ENCODE measurements around the gene SHROOM3. TPM values are rescaled to one million over a fixed set of nuclear protein-coding genes. Genes with fewer than 3 reads are reported as not detected.
"Not testable (repeated sequence)": the region's sequence is repeated elsewhere in the genome, so short reads cannot be mapped to it uniquely, and the experiment has no call there.

Gene SHROOM3
- total RNA-seq, 2 donors from 2014 or later = not detected

- H3K9me3 Mint-ChIP-seq = no peaks in the 10 kb centered on the region
- peaks cover 4% of the 10 kb centered on the region for H3K4me1 Mint-ChIP-seq
- no peaks in the 10 kb centered on the region for H3K36me3 Mint-ChIP-seq (ENCODE audit: low read depth)
- H3K27ac Mint-ChIP-seq = no peak overlapping the region
- H3K27me3 Mint-ChIP-seq = peaks cover 12% of the 10 kb centered on the region
- H3K4me3 Mint-ChIP-seq = no peak overlapping the region
- ATAC-seq (replicated peaks) = no peak
Observed at GRCh38 chr4:76718831-76719230, 283.8 kb downstream of the SHROOM3 start.

- Mint-ChIP-seq H3K27ac (no peak overlapping the region), H3K36me3 (ENCODE audit: low read depth) (no peaks in the 10 kb centered on the region), H3K4me1 (peaks cover 4% of the 10 kb centered on the region), H3K27me3 (peaks cover 12% of the 10 kb centered on the region), H3K9me3 (no peaks in the 10 kb centered on the region), H3K4me3 (no peak overlapping the region)
- ATAC-seq (replicated peaks) = no peak
Observed at GRCh38 chr4:76720121-76720520, 285.1 kb downstream of the SHROOM3 start.

- not testable (repeated sequence) for ATAC-seq (replicated peaks); H3K36me3 Mint-ChIP-seq (ENCODE audit: low read depth); H3K4me1 Mint-ChIP-seq; H3K27ac Mint-ChIP-seq; H3K9me3 Mint-ChIP-seq; H3K4me3 Mint-ChIP-seq
- H3K27me3 Mint-ChIP-seq = peaks cover 18% of the 10 kb centered on the region
Observed at GRCh38 chr4:76722146-76722545, 287.1 kb downstream of the SHROOM3 start.

- H3K27me3 Mint-ChIP-seq = peaks cover 15% of the 10 kb centered on the region
- H3K27ac Mint-ChIP-seq = no peak overlapping the region
- no peaks in the 10 kb centered on the region for H3K4me1 Mint-ChIP-seq
- no peak overlapping the region for H3K4me3 Mint-ChIP-seq
- no peaks in the 10 kb centered on the region for H3K9me3 Mint-ChIP-seq
- ATAC-seq (replicated peaks) = no peak
- no peaks in the 10 kb centered on the region for H3K36me3 Mint-ChIP-seq (ENCODE audit: low read depth)
Observed at GRCh38 chr4:76722838-76723237, 287.8 kb downstream of the SHROOM3 start.

- ATAC-seq (replicated peaks) = no peak
- Mint-ChIP-seq H3K4me1 (no peaks in the 10 kb centered on the region), H3K36me3 (ENCODE audit: low read depth) (no peaks in the 10 kb centered on the region), H3K9me3 (no peaks in the 10 kb centered on the region), H3K27me3 (peaks cover 15% of the 10 kb centered on the region), H3K27ac (no peak overlapping the region), H3K4me3 (no peak overlapping the region)
Observed at GRCh38 chr4:76723373-76723772, 288.3 kb downstream of the SHROOM3 start.

- no peaks in the 10 kb centered on the region for H3K4me1 Mint-ChIP-seq
- H3K4me3 Mint-ChIP-seq = no peak overlapping the region
- no peaks in the 10 kb centered on the region for H3K9me3 Mint-ChIP-seq
- ATAC-seq (replicated peaks) = no peak
- peaks cover 15% of the 10 kb centered on the region for H3K27me3 Mint-ChIP-seq
- no peaks in the 10 kb centered on the region for H3K36me3 Mint-ChIP-seq (ENCODE audit: low read depth)
- H3K27ac Mint-ChIP-seq = no peak overlapping the region
Observed at GRCh38 chr4:76723924-76724323, 288.9 kb downstream of the SHROOM3 start.

GRCh38 chr4:76725039-76725438 lies 290.0 kb downstream of the SHROOM3 start:
- ATAC-seq (replicated peaks) = no peak
- no peak overlapping the region for H3K4me3 Mint-ChIP-seq
- H3K9me3 Mint-ChIP-seq = no peaks in the 10 kb centered on the region
- no peaks in the 10 kb centered on the region for H3K4me1 Mint-ChIP-seq
- no peaks in the 10 kb centered on the region for H3K36me3 Mint-ChIP-seq (ENCODE audit: low read depth)
- no peak overlapping the region for H3K27ac Mint-ChIP-seq
- peaks cover 12% of the 10 kb centered on the region for H3K27me3 Mint-ChIP-seq

- no peaks in the 10 kb centered on the region for H3K4me1 Mint-ChIP-seq
- H3K27me3 Mint-ChIP-seq = peaks cover 12% of the 10 kb centered on the region
- no peaks in the 10 kb centered on the region for H3K9me3 Mint-ChIP-seq
- H3K27ac Mint-ChIP-seq = no peak overlapping the region
- ATAC-seq (replicated peaks) = no peak
- no peaks in the 10 kb centered on the region for H3K36me3 Mint-ChIP-seq (ENCODE audit: low read depth)
- H3K4me3 Mint-ChIP-seq = no peak overlapping the region
Observed at GRCh38 chr4:76726176-76726575, 291.1 kb downstream of the SHROOM3 start.

- no peaks in the 10 kb centered on the region for H3K4me1 Mint-ChIP-seq
- no peak overlapping the region for H3K27ac Mint-ChIP-seq
- H3K4me3 Mint-ChIP-seq = no peak overlapping the region
Observed at GRCh38 chr4:76726631-76727030, 291.6 kb downstream of the SHROOM3 start.

GRCh38 chr4:76727934-76728333 lies 292.9 kb downstream of the SHROOM3 start:
- not testable (repeated sequence) for H3K27me3 Mint-ChIP-seq; H3K4me1 Mint-ChIP-seq; H3K4me3 Mint-ChIP-seq; H3K9me3 Mint-ChIP-seq; H3K27ac Mint-ChIP-seq; H3K36me3 Mint-ChIP-seq (ENCODE audit: low read depth); ATAC-seq (replicated peaks)

More at GRCh38 chr4:76726631-76727030, 291.6 kb downstream of the SHROOM3 start:
- no peaks in the 10 kb centered on the region for H3K9me3 Mint-ChIP-seq
- ATAC-seq (replicated peaks) = no peak
- H3K36me3 Mint-ChIP-seq (ENCODE audit: low read depth) = no peaks in the 10 kb centered on the region
- peaks cover 9% of the 10 kb centered on the region for H3K27me3 Mint-ChIP-seq

- Mint-ChIP-seq H3K36me3 (ENCODE audit: low read depth) (no peaks in the 10 kb centered on the region), H3K4me1 (no peaks in the 10 kb centered on the region), H3K27ac (no peak overlapping the region), H3K9me3 (no peaks in the 10 kb centered on the region), H3K4me3 (no peak overlapping the region), H3K27me3 (peaks cover 8% of the 10 kb centered on the region)
- ATAC-seq (replicated peaks) = no peak
Observed at GRCh38 chr4:76729460-76729859, 294.4 kb downstream of the SHROOM3 start.

- no peak overlapping the region for H3K4me3 Mint-ChIP-seq
- no peaks in the 10 kb centered on the region for H3K36me3 Mint-ChIP-seq (ENCODE audit: low read depth)
- ATAC-seq (replicated peaks) = no peak
- H3K27ac Mint-ChIP-seq = no peak overlapping the region
- no peaks in the 10 kb centered on the region for H3K9me3 Mint-ChIP-seq
- H3K27me3 Mint-ChIP-seq = peaks cover 12% of the 10 kb centered on the region
- no peaks in the 10 kb centered on the region for H3K4me1 Mint-ChIP-seq
Observed at GRCh38 chr4:76729980-76730379, 295.0 kb downstream of the SHROOM3 start.

- Mint-ChIP-seq H3K9me3 (no peaks in the 10 kb centered on the region), H3K36me3 (ENCODE audit: low read depth) (no peaks in the 10 kb centered on the region), H3K4me3 (no peak overlapping the region), H3K27ac (no peak overlapping the region), H3K27me3 (peaks cover 5% of the 10 kb centered on the region), H3K4me1 (no peaks in the 10 kb centered on the region)
- ATAC-seq (replicated peaks) = no peak
Observed at GRCh38 chr4:76732246-76732645, 297.2 kb downstream of the SHROOM3 start.

- Mint-ChIP-seq H3K27ac (no peak overlapping the region), H3K36me3 (ENCODE audit: low read depth) (no peaks in the 10 kb centered on the region), H3K4me1 (no peaks in the 10 kb centered on the region), H3K4me3 (no peak overlapping the region), H3K9me3 (no peaks in the 10 kb centered on the region), H3K27me3 (peaks cover 12% of the 10 kb centered on the region)
- no peak for ATAC-seq (replicated peaks)
Observed at GRCh38 chr4:76733068-76733771, 298.2 kb downstream of the SHROOM3 start.

GRCh38 chr4:76736414-76736813 lies 301.4 kb downstream of the SHROOM3 start:
- Mint-ChIP-seq H3K36me3 (ENCODE audit: low read depth) (no peaks in the 10 kb centered on the region), H3K27ac (no peak overlapping the region), H3K4me1 (no peaks in the 10 kb centered on the region), H3K9me3 (no peaks in the 10 kb centered on the region), H3K27me3 (peaks cover 14% of the 10 kb centered on the region), H3K4me3 (no peak overlapping the region)
- ATAC-seq (replicated peaks) = no peak

GRCh38 chr4:76737180-76737579 lies 302.2 kb downstream of the SHROOM3 start:
- H3K4me1 Mint-ChIP-seq = no peaks in the 10 kb centered on the region
- no peaks in the 10 kb centered on the region for H3K36me3 Mint-ChIP-seq (ENCODE audit: low read depth)
- H3K27ac Mint-ChIP-seq = no peak overlapping the region
- no peak for ATAC-seq (replicated peaks)
- H3K9me3 Mint-ChIP-seq = no peaks in the 10 kb centered on the region
- H3K27me3 Mint-ChIP-seq = peaks cover 14% of the 10 kb centered on the region
- H3K4me3 Mint-ChIP-seq = no peak overlapping the region
